ENCODE measurements around the gene RGP1.

RGP1 gene

DNA sequence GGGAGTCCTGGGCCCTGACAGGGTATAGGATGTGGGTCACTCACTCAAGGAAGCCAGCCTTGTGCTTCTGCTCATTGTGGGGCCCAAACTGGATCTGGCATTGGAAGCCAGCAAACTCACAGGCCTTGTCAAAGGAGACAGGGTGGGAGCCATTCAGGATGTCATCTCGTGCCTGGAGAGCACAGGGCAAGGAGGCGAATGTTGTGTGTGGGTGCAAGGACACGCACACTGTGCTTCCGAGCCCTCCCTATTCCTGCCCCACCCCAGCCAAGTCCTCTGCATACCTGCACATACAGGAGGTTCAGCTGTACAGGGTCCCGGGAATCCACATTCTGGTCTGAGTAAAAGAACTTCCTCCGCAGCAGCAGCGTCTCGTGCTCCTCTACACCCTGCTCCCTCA, 25.2 kb upstream of the RGP1 start:
- DNase-seq, result no peak

DNA sequence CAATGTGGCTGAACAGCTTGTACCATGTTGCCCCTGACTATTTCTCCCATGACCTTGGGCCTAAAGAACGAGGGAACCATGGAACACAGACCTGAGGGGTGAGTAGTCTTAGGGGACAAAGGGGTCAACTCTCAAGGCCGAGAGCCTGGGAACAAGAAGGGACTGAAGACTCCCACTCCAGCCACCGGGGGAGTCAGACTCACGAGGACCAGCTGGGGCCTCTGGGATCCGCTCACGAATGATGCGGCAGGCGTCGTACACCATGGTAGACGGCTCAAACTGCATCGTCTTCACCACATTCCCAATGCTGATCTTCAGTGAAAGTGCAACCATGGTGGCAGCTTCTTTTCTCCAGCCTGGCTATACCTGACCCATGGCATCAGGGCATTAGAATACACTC, 23.7 kb upstream of the RGP1 start:
- DNase-seq, result no peak

GRCh38 chr9:35726931-35727330, 22.2 kb upstream of the RGP1 start:
- peak; percentile 34 to 63 for DNase-seq

DNA sequence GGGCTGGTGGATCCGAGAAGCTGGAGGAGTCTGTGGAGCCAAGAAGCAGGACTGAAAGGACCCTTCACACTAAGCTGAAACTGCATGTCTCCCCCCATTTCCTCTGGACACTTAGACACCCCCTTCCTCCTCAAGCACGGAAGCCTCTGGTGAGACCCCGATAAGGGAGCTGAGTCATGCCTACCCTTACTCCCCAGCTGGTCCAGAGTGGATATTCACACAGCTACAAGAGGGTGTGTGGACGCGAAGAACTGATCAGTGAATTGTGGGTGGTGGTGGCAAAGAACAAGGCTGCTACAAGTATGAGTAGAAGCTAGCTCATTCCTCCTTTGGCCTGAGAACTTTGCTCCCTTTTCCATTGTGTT, 21.4 kb upstream of the RGP1 start:
- no peak for DNase-seq

DNA sequence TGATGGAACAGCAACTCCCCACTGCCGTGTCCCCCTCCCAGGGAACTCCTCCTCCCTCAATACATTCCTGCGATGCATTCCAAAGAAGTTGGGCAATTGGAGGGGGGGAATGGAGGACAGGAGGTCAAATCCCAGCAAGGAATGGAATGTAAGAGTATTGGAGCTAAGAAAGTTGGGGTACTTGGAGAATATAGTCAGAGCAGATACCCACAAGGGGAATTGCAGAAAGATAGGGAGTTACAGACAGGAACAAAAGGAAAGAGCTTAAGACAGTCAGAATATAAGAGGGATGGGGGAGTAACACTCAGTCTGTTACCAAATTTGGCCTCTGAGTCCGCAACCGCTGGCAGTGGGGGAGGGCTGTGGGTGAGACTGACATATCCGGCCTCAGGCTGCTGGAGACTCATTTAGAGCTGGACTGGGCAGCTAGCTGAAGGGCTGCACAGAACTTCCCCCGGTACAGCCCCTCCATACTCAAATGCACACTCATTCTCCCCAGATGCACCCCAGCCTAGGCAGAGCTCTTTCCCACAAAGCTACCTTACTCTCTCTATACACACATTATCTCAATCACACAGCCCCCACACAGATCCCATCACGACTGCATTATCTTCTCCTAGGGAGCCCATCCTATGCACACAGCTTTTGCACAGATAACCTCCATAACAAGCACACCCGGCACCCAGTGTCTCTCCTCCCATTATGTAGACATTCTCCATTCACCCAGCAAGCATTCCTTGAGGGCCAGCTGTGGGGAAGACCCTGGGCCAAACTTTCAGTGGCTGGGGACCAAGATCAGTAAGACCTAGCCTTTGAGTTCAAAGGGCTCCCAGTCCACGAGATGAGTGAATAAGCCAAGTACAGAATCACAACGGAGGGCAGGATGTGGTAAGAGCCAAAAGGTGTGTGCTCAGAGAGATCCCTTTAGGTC, 20.8 kb upstream of the RGP1 start:
- DNase-seq, result peak; percentile 42

DNA sequence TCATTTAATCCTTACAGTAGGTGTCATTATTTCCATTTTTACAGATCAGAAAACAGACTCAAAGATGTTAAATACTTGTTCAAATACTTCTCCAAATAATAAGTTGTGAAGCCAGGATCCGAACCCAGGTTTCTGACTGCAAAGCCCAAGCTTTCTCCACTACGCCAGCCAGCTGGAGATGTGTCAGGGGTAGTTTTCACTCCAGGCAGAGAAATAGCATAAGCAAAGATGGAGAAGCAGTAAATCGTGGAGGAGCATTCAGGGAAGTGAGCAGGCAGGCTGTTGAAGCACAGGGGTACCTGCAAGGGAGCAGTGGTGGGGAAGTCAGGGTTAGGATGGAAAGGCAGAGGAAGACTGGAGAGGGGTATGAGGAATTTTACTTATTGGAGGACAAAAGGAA, 20.0 kb upstream of the RGP1 start:
- DNase-seq, result no peak

DNA sequence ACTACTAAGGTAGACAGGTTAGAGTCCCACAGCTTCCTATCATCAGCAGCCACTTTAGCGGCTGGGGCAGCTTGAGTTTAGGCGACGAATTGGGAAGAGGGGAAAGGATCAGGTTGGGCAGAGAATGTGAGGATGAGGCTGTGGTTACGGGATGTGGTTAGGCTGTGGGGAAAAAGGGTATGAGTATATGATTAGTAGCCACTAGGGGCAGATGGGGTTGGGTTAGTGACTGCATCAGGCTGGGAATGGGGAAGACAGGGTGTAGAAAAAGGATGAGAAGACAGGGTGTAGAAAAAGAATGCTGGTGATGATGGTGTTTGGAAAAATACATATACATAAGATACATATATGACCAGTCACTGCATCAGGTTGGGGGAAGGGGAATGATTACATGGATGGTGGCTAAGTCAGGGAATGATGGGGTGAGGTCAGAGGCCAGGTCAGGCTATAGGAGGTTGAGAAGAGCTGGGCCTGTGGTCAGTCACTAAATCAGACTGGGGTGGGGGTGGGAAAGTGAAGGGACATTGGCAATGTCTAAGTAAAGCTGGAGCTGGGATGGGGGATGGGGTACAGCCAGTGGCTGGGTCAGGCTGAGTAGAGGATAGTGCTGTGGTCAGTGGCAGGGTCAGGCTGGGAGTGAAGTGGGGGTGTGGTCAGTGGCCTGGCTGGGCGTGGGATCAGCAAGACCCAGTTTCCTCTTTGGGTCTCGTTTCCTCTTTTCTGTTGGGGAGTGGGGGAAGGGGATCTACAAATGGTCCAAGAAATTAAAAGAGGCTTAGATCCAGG, 19.2 kb upstream of the RGP1 start:
- peak; percentile 47 to 63 for DNase-seq

GRCh38 chr9:35730486-35730854, 18.6 kb upstream of the RGP1 start:
- DNase-seq, result no peak

GRCh38 chr9:35731415-35732184, 17.5 kb upstream of the RGP1 start:
- DNase-seq, result no peak

DNA sequence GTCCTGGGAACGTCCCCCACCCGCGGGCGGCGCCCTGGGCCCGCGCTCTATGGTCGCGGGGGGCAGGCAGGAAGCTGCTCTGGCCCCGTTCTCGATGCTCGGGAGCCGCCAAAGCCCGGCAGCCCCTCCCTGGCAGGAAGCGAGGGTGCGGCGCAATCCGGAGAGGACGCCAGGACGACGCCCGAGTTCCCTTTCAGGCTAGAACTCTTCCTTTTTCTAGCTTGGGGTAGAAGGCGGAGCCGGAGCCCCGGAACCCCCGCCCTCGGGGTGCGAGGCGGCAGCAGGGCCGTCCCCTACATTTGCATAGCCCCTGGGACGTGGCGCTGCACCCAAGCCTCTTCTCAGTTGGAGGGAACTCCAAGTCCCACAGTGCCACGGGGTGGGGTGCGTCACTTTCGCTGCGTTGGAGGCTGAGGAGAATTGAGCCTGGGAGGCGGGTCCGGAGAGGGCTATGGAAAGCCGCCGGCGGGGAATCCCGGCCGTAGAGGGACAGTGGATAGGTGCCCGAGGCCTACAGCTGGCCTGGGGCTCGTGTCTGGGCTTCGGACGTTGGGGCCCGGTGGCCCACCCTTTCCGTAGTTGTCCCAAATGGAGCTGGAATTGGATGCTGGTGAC, 16.8 kb upstream of the RGP1 start, which contains the start of the genes CREB3 and TLN1:
TSS of gene CREB3 (plus strand) at position 482 of the 615 bp plus-strand sequence. CDS start at position 589, 107 bp downstream.
TSS of gene TLN1 (minus strand) at position 11 of the 615 bp plus-strand sequence. CDS start 6,501 bp downstream, outside the sequence.
- DNase-seq, result peak; percentile 98 to 99

DNA sequence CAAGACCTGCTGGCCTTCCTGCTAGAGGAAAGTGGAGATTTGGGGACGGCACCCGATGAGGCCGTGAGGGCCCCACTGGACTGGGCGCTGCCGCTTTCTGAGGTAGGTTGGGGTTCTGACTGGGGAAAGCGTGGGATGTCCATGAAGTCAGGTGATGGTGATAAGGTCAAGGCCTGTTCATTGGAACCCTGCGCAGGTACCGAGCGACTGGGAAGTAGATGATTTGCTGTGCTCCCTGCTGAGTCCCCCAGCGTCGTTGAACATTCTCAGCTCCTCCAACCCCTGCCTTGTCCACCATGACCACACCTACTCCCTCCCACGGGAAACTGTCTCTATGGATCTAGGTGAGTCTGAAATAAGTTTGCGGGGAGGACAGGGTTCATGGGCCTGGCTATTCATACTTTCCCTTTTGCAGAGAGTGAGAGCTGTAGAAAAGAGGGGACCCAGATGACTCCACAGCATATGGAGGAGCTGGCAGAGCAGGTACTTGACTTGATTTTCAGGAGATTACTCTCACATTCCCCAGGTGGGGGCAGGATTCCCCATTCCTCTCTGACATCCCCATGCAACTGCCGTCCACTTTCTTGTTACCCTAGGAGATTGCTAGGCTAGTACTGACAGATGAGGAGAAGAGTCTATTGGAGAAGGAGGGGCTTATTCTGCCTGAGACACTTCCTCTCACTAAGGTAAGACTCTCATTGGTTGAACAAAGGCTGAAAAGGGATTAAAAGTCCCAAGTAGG, 16.1 kb upstream of the RGP1 start:
- DNase-seq, result peak in 1 of 2 donors; percentile 35

GRCh38 chr9:35734096-35734495, 15.0 kb upstream of the RGP1 start:
- no peak for DNase-seq

- DNase-seq, result peak; percentile 70 to 82
These were observed 12.9 kb upstream of the RGP1 start for GRCh38 chr9:35736201-35736633.

DNA sequence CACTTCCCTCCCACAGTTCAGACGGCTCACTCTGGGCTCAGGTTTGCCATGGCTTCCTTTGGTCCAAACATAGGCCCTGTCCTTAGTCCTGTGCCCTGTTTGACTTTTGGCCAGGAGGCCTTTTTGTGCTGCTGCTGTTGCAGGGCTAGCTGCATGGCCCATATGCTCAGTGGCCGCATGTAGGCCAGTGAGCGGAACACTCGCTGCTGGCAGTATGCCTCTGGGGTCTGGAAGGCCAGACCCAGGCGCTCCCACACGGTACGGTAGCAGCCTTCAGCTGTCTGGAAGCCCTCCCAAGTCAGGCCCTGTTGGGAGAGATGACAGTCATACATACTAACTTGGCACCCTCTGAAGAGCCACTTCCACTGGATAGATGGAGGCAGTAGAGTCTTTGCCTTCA, 11.9 kb upstream of the RGP1 start:
- DNase-seq, result no peak

GRCh38 chr9:35738186-35738585, 10.9 kb upstream of the RGP1 start:
- DNase-seq, result no peak

DNA sequence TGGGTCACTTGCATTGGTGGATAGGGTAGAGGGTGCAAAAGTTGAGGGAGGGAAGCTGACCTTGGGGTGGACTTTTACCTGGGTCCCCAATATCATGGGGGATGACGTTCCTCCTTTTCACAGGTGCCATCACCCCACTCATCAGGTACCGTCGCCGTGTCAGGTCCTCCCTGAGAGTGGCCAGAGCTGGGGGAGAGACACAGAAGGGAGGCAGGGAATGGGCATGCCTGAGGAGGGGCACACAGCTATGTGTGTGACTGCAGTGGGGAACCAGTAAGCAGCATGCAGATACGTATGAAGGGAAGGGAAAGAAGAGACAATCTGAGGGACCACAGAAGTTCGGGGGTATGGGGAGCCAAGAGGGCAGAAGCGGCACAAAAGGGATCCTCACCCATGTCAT, 10.2 kb upstream of the RGP1 start:
- no peak for DNase-seq

GRCh38 chr9:35740243-35740642, 8.8 kb upstream of the RGP1 start:
- no peak for DNase-seq

DNA sequence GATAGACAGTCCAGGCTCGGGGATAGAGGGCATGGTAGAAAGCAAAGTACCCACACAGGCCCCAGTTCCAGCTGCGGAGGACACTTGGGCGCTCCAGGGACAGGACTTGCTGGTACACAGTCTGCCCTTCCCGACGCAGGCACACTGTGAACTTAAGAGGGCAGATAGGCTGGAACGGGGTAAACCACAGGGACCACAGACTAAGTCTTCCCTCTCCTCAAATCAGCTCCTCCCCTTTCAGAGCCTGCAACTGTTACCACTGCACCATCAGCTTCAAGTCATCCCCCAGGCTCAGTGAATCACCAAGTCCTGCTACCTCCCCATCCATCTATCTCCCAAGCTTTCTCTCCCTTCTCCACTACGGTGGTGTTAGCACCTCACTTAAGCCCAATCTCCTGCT, 7.3 kb upstream of the RGP1 start:
- DNase-seq, result no peak

GRCh38 chr9:35743452-35743851, 5.6 kb upstream of the RGP1 start:
- no peak for DNase-seq

DNA sequence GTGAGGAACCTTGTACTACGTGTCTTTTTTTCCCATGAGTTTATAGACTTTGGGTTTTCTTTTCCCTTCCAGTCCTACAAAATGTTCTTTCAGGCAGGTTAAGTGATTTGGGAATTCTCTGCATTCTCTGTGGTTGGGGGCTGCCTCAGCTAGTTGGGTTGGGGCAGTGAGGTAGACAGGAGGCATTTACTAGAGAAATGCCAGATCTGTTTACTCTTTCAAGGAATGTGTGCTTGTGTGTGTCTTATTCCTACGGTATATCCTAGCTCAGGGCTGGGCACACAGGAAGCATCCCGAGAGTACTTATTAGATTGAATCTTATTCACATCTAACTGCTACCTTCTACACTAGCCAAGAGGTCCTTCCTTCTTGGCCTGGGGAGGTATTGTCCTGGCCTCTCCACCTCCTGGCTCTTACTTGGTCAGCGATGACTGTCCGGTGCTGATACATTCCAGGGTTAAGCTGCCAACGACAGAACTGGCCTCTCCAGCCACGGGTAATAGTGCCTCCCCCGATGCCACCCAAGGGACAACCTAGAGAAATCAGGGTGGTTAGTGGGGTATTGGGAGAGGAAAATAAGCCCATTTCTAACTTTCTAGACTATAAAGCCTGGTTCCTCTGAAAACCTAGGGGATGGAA, 5.1 kb upstream of the RGP1 start:
- DNase-seq, result no peak

- DNase-seq, result no peak
These were observed 3.5 kb upstream of the RGP1 start for GRCh38 chr9:35745569-35745968.
